Measurements from ENCODE around the gene EPM2AIP1. TPM values are rescaled to one million over a fixed set of nuclear protein-coding genes. Genes with fewer than 3 reads are reported as not detected.

EPM2AIP1 gene
- total RNA-seq, 4 donors from 2014 or later, result 9.9 to 18.4 (median 14.8) TPM

Small RNA genes lying within 50 kb of the gene (small RNA-seq; reads per million reads assigned to genes)
- gene RNU6ATAC4P, result not detected

Other genes starting within 250 kb of the EPM2AIP1 start
- gene DCLK3, start 228.6 kb downstream of the EPM2AIP1 start, total RNA-seq, result 10 to 100 TPM; 15.0 to 37.3 (median 32.0) TPM
- gene TRANK1, start 48.1 kb downstream of the EPM2AIP1 start, total RNA-seq, result 10 to 100 TPM in 2 of 4 donors, 1 to 10 TPM in 2; 8.7 to 12.6 (median 10.5) TPM
- 10 to 100 TPM; 28.8 to 57.2 (median 40.9) TPM for gene MLH1, start 387 bp upstream of the EPM2AIP1 start, total RNA-seq
- 10 to 100 TPM; 48.9 to 64.8 (median 62.7) TPM for gene LRRFIP2, start 181.5 kb upstream of the EPM2AIP1 start, total RNA-seq